SK-N-SH (cell line): Measurements from ENCODE around the gene PRKN. TPM values are rescaled to one million over a fixed set of nuclear protein-coding genes. Genes with fewer than 3 reads are reported as not detected.

Experiments
- CTCF ChIA-PET: fragments of 300-600, 350-600 bp; formaldehyde crosslinking; extraction: SDS; loops from one replicate; lab custom pipeline; 2021; lab: Yijun Ruan, JAX
- POLR2A ChIA-PET: fragments of 350-600 bp; sonication (Branson Sonifier 250); formaldehyde crosslinking; extraction: SDS; loops from one replicate; lab custom pipeline; 2020; ENCODE audit warnings: antibody characterized with exemption, inconsistent platforms; lab: Yijun Ruan, JAX
- DNase-seq: peaks from one replicate; pipeline ENCODE4 v3.0.0; 2012
- H2AFZ ChIP-seq: fragments of 200-600 bp; sonication (generic); 2 replicates; pipeline ENCODE4 v1.8.1; 2016; ENCODE audit warnings: antibody characterized with exemption, mild to moderate bottlenecking, low read depth
- H3F3A ChIP-seq: fragments of 200-600 bp; sonication (generic); replicated peaks from 2 replicates; pipeline ENCODE3; 2016; ENCODE audit warnings: antibody characterized with exemption, mild to moderate bottlenecking; ENCODE audit not compliant: insufficient read depth
- H3K27ac ChIP-seq, 2 experiments: fragments of 200-500 bp in 1 of 2; fragments of 200-600 bp in 1 of 2; sonication (Bioruptor generic) in 1 of 2; sonication (generic), shearing (Covaris generic) in 1 of 2; 2 replicates each; pipeline versions ENCODE4 v1.5.1 to v1.6.1; 2014 to 2016; ENCODE audit warnings: low read depth in 2 of 2, inconsistent platforms in 1 of 2, low read length in 1 of 2, mild to moderate bottlenecking in 1 of 2, mixed read lengths in 1 of 2
- H3K27me3 ChIP-seq: fragments of 200-600 bp; sonication (generic), shearing (Covaris generic); 2 replicates; pipeline ENCODE4 v1.6.1; 2016; ENCODE audit warnings: mixed run types; ENCODE audit not compliant: insufficient read depth
- H3K36me3 ChIP-seq, 2 experiments: fragments of 200-500 bp in 1 of 2; fragments of 200-600 bp in 1 of 2; sonication (Bioruptor generic) in 1 of 2; sonication (generic) in 1 of 2; replicated peaks in 1 of 2; 2 replicates each; pipeline versions ENCODE3 to v1.5.1; 2014 to 2016; ENCODE audit warnings: low read length in 1 of 2, mild to moderate bottlenecking in 1 of 2; ENCODE audit not compliant: insufficient read depth in 2 of 2, control insufficient read depth in 1 of 2
- H3K4me1 ChIP-seq, 2 experiments: fragments of 200-500 bp in 1 of 2; fragments of 200-600 bp in 1 of 2; sonication (Bioruptor generic) in 1 of 2; sonication (generic), shearing (Covaris generic) in 1 of 2; 2 replicates each; pipeline versions ENCODE4 v1.5.1 to v1.6.1; 2014 to 2016; ENCODE audit warnings: low read depth in 1 of 2, low read length in 1 of 2, mixed run types in 1 of 2; ENCODE audit not compliant: insufficient read depth in 2 of 2, control insufficient read depth in 1 of 2
- H3K4me2 ChIP-seq: fragments of 200-600 bp; sonication (generic), shearing (Covaris generic); 2 replicates; pipeline ENCODE4 v1.6.1; 2017; ENCODE audit warnings: mixed run types
- H3K4me3 ChIP-seq, 2 experiments: fragments of 200-500 bp in 1 of 2; fragments of 200-600 bp in 1 of 2; sonication (Bioruptor generic) in 1 of 2; sonication (generic), shearing (Covaris generic) in 1 of 2; 2 replicates each; pipeline versions ENCODE4 v1.5.1 to v1.8.1; 2014 to 2016; ENCODE audit warnings: low read depth in 2 of 2, inconsistent platforms in 1 of 2, low read length in 1 of 2, mild to moderate bottlenecking in 1 of 2, mixed read lengths in 1 of 2, moderate library complexity in 1 of 2
- H3K79me2 ChIP-seq: fragments of 200-600 bp; sonication (generic); 2 replicates; pipeline ENCODE4 v1.8.1; 2017; ENCODE audit warnings: mild to moderate bottlenecking; ENCODE audit not compliant: insufficient read depth
- H3K9ac ChIP-seq: fragments of 200-600 bp; sonication (generic); 2 replicates; pipeline ENCODE4 v1.6.1; 2017; ENCODE audit warnings: mixed run types
- H3K9me2 ChIP-seq: fragments of 200-600 bp; sonication (generic); 2 replicates; pipeline ENCODE4 v1.6.1; 2017; ENCODE audit warnings: mixed run types
- H3K9me3 ChIP-seq: fragments of 200-600 bp; sonication (generic); 2 replicates; pipeline ENCODE4 v1.6.1; 2017; ENCODE audit warnings: mixed run types, mild to moderate bottlenecking, moderate library complexity
- H4K20me1 ChIP-seq: fragments of 200-600 bp; sonication (generic); 2 replicates; pipeline ENCODE4 v1.6.1; 2017; ENCODE audit warnings: mild to moderate bottlenecking, mixed run types; ENCODE audit not compliant: insufficient read depth
- FOXJ3 ChIP-seq: sonication (generic); formaldehyde crosslinking; IDR thresholded peaks from 2 replicates; pipeline ENCODE4 v1.5.1; 2020; ENCODE audit warnings: mild to moderate bottlenecking, missing genetic modification reagents
- RCOR1 ChIP-seq: fragments of 150-350 bp; IDR thresholded peaks from 2 replicates; pipeline ENCODE4 v1.6.1; 2017; ENCODE audit warnings: antibody characterized with exemption, low read length
- RXRA ChIP-seq: IDR thresholded peaks from 2 replicates; pipeline ENCODE4 v1.4.0; 2012; ENCODE audit warnings: low read depth, mild to moderate bottlenecking, borderline replicate concordance
- USF1 ChIP-seq: IDR thresholded peaks from 2 replicates; pipeline ENCODE4 v1.4.0; 2012; ENCODE audit warnings: low read depth, borderline replicate concordance
- ZBTB33 ChIP-seq: IDR thresholded peaks from 2 replicates; pipeline ENCODE4 v1.4.0; 2012; ENCODE audit warnings: low read depth, borderline replicate concordance
- WGBS: methylation state at CpG from one replicate; pipeline ENCODE4 v1.1.6; 2017; ENCODE audit warnings: low lambda C conversion rate; 5-methylcytosine and 5-hydroxymethylcytosine counted together
- polyA plus RNA-seq, 3 experiments: library from polyadenylated mRNA; depleted of rRNA; stranded (reverse); fragments of >200 nt; gene quantifications; 2 replicates each; pipeline ENCODE4 v1.2.3, GENCODE V29; 2012
- TF ChIP-seq, protein P1 (sequence below): IDR thresholded peaks from 2 replicates; pipeline ENCODE4; 2012

The PRKN gene
- polyA plus RNA-seq, 1 of the 3 experiments (the other 2 are of a cell fraction): 0.76 TPM

DNA sequence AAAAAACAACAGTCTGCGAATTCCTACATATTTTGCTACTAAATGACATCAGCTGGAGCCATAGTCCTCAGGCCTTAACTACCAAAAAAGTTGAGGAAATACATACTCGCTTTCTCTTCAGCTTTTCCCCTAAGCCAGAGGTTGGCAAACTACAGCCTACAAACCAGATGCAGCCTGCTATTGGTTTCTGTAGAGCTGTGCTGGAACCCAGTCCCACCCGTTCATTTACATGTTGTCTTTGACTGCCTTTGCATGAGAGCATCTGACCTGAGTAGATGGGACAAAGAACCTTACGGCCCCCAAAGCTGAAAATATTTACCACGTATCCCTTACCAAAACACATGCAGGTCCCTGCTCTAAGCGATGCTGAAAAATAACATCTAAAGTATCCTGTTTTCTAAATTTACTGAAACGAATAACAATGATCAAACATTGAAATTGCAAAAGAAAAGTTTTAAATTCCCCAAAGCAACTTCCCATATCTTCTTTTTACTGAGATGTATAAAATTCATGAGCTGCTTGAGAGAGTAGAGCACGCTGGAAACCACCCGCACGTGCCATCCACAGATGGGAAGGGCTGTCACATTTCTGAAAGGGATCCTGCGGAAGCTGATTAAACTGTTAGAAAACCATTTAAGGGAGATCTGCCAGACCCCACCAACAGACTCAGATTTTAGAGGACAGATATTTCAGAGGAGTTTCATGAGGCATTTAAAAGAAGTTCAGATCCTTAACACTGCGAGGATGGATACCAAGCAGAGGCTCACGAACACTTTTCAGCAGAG, 124.1 kb downstream of the PRKN start:
- WGBS: 69% methylated on average over 13 of the region's 13 CpGs

GRCh38 chr6:162602759-162603158, 124.8 kb downstream of the PRKN start:
- H3K9me3 ChIP-seq: no peaks in the 10 kb centered on the region
- DNase-seq: no peak
- H2AFZ ChIP-seq: no peak overlapping the region
- ChIA-PET CTCF (interaction anchor here (0.6 kb wide), 1 partner anchor 57 kb away, joined by 3 read pairs; no protein-coding TSS in a partner anchor), POLR2A (no interaction called here)
- H3K36me3 ChIP-seq: no peaks in the 10 kb centered on the region
- TF ChIP-seq FOXJ3: no peak
- TF ChIP-seq, protein P1, sequence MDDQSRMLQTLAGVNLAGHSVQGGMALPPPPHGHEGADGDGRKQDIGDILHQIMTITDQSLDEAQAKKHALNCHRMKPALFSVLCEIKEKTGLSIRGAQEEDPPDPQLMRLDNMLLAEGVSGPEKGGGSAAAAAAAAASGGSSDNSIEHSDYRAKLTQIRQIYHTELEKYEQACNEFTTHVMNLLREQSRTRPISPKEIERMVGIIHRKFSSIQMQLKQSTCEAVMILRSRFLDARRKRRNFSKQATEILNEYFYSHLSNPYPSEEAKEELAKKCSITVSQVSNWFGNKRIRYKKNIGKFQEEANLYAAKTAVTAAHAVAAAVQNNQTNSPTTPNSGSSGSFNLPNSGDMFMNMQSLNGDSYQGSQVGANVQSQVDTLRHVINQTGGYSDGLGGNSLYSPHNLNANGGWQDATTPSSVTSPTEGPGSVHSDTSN: no peak
- TF ChIP-seq RXRA: no peak
- no peaks in the 10 kb centered on the region for H3F3A ChIP-seq
- no peak overlapping the region for H3K27ac ChIP-seq
- WGBS: 68% methylated on average over 4 of the region's 6 CpGs
- H3K4me3 ChIP-seq: no peak overlapping the region
- no peak overlapping the region for H3K9ac ChIP-seq
- H3K4me2 ChIP-seq: no peak overlapping the region
- H3K79me2 ChIP-seq: no peaks in the 10 kb centered on the region
- H3K27me3 ChIP-seq: no peaks in the 10 kb centered on the region
- H3K4me1 ChIP-seq: no peaks in the 10 kb centered on the region; a peak in 1 of 4 replicates
- no peaks in the 10 kb centered on the region for H3K9me2 ChIP-seq
- no peaks in the 10 kb centered on the region for H4K20me1 ChIP-seq

More for the DNA sequence above, 124.1 kb downstream of the PRKN start:
- Histone ChIP-seq H3K79me2 (no peaks in the 10 kb centered on the region), H3K4me3 (no peak overlapping the region), H3K9ac (no peak overlapping the region), H3K4me1 (no peaks in the 10 kb centered on the region; a peak in 1 of 4 replicates), H3K36me3 (no peaks in the 10 kb centered on the region), H3K27ac (no peak overlapping the region), H3K9me3 (no peaks in the 10 kb centered on the region), H3F3A (no peaks in the 10 kb centered on the region), H3K9me2 (no peaks in the 10 kb centered on the region), H2AFZ (no peak overlapping the region), H3K4me2 (no peak overlapping the region), H4K20me1 (no peaks in the 10 kb centered on the region), H3K27me3 (no peaks in the 10 kb centered on the region)
- CTCF ChIA-PET: no interaction called here
- no peak for DNase-seq
- no peak for TF ChIP-seq USF1
- TF ChIP-seq, protein P1: no peak
- no peak for TF ChIP-seq RCOR1
- TF ChIP-seq ZBTB33: no peak
- POLR2A ChIA-PET: no interaction called here
